ENCODE measurements around the gene DISC1. TPM values are rescaled to one million over a fixed set of nuclear protein-coding genes. Genes with fewer than 3 reads are reported as not detected.
A peak's percentile ranks its signal among the peaks of the same experiment; 100 is the strongest.
"Not testable (repeated sequence)": the region's sequence is repeated elsewhere in the genome, so short reads cannot be mapped to it uniquely, and the experiment has no call there.

The DISC1 gene
- total RNA-seq, 1 donor from 2014 or later, result 5.2 TPM

DNA sequence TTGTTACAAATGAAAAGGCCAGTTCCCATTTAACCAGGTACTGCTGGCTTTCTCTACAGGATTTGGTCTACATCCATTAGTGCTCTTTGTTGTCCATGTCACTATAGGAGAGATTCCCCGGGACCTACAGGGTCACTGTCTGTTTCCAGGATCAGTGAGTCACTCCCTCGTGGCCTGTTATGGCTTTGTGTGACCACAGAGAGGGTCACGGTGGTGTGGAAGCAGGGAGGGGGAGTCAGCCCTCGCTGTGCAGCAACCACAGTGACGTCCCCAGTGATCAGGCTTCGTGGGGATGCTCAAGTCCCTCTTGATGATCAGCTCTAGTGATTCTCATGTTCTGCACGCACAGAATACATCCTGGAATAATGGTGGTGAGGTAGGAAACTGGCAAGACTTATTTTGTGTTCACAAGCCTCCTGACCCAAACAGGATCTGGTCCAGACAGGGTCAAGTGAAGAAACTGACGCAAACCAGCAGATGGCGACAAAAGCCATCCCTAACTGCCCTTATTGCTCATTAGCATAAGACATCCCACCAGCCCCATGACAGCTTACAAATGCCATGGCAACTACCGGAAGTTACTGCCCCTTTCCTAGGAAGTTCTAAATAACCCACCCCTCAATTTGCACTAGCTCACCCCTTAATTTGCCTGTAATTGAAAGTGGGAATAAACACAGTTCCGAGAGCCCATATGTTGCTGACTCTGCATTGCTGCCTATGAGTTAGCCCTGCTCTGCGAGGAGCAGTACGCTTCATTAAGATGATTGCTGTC is 98.5 kb downstream of the DISC1 start:
- Mint-ChIP-seq H3K4me1 (ENCODE audit: low read depth) (peaks cover 4% of the 10 kb centered on the region), H3K36me3 (ENCODE audit: insufficient read depth) (no peaks in the 10 kb centered on the region), H3K9me3 (ENCODE audit: low read depth) (no peaks in the 10 kb centered on the region), H3K27me3 (no peaks in the 10 kb centered on the region), H3K27ac (no peak overlapping the region), H3K4me3 (ENCODE audit: low read depth) (no peak overlapping the region)
- TF ChIP-seq, protein P1, sequence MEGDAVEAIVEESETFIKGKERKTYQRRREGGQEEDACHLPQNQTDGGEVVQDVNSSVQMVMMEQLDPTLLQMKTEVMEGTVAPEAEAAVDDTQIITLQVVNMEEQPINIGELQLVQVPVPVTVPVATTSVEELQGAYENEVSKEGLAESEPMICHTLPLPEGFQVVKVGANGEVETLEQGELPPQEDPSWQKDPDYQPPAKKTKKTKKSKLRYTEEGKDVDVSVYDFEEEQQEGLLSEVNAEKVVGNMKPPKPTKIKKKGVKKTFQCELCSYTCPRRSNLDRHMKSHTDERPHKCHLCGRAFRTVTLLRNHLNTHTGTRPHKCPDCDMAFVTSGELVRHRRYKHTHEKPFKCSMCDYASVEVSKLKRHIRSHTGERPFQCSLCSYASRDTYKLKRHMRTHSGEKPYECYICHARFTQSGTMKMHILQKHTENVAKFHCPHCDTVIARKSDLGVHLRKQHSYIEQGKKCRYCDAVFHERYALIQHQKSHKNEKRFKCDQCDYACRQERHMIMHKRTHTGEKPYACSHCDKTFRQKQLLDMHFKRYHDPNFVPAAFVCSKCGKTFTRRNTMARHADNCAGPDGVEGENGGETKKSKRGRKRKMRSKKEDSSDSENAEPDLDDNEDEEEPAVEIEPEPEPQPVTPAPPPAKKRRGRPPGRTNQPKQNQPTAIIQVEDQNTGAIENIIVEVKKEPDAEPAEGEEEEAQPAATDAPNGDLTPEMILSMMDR (IDR thresholded peaks at IDR 0.05; ENCODE audit: unreplicated experiment), result peak; percentile 54
- DNase-seq (ENCODE audit: low spot score, unreplicated experiment), result no peak

DNA sequence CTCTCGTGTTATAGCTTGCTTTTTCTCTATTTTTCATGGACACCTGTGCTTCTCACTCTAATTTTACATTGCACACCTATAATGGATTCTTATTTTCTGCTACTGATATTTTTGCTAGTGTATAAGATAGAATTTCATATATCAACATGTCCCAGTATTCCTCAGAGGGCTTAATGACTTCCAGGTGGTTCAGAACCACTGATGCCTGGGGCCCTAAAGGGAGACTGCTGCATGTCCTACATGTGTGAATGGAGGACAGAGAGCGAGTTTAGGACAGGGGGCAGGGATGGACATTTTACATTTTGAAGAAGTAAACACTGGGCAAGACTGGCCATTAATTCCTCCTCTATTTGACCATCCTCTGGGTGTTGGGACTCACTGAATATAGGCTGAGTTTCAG is 100.6 kb downstream of the DISC1 start:
- no peak for DNase-seq (ENCODE audit: low spot score, unreplicated experiment)
- TF ChIP-seq, protein P1 (IDR thresholded peaks at IDR 0.05; ENCODE audit: unreplicated experiment), result no peak
- H3K4me3 Mint-ChIP-seq (ENCODE audit: low read depth), result no peak overlapping the region
- H3K9me3 Mint-ChIP-seq (ENCODE audit: low read depth), result no peaks in the 10 kb centered on the region
- H3K36me3 Mint-ChIP-seq (ENCODE audit: insufficient read depth), result no peaks in the 10 kb centered on the region
- H3K27me3 Mint-ChIP-seq, result no peaks in the 10 kb centered on the region
- H3K4me1 Mint-ChIP-seq (ENCODE audit: low read depth), result no peaks in the 10 kb centered on the region
- no peak overlapping the region for H3K27ac Mint-ChIP-seq

DNA sequence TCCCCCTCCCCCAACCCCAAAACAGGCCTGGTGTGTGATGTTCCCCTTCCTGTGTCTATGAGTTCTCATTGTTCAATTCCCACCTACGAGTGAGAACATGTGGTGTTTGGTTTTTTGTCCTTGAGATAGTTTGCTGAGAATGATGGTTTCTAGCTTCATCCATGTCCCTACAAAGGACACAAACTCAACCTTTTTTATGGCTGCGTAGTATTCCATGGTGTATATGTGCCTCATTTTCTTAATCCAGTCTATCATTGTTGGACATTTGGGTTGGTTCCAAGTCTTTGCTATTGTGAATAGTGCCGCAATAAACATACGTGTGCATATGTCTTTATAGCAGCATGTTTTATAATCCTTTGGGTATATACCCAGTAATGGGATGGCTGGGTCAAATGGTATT is 102.4 kb downstream of the DISC1 start:
- H3K27ac Mint-ChIP-seq; H3K36me3 Mint-ChIP-seq (ENCODE audit: insufficient read depth); H3K27me3 Mint-ChIP-seq; H3K9me3 Mint-ChIP-seq (ENCODE audit: low read depth); H3K4me3 Mint-ChIP-seq (ENCODE audit: low read depth); DNase-seq (ENCODE audit: low spot score, unreplicated experiment); H3K4me1 Mint-ChIP-seq (ENCODE audit: low read depth): not testable (repeated sequence)

DNA sequence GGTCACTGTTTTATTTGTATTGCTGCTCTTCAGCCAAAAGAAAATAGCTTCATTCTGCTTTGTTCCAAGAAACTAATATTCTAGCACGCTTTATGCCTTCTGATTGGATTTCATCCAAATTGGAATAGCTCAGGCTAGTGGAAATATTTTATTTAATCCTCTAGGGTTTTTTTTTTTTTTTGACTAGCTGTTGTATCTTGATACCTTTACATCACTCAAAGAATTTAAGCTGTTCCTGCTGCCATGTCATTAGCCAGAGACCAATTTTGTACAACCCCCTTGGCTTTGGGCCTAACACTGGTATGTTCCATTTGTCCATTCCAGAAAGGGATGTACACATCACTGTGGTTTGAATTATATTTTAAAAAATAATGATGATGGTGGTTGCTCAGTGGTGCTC is 103.0 kb downstream of the DISC1 start:
- TF ChIP-seq, protein P1 (IDR thresholded peaks at IDR 0.05; ENCODE audit: unreplicated experiment), result no peak
- H3K4me3 Mint-ChIP-seq (ENCODE audit: low read depth), result no peak overlapping the region

DNA sequence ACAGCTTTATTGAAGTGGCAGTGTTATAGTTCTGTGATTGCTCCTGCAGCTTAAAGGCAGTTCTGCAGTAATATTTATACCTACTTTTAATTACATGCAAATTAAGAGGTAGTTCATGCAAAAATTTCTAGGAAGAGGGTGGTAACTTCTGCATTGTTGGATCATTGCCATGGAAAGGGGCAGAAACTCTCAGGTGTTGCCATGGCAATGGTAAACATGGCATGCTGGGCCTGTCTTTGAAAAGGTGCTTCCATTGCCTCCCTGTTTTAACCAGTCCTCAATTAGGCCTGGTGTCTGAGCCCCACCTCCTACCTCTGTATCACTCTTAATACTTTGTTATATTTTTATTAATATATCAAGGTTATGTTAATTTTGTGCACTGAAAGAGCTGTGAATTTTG is 104.7 kb downstream of the DISC1 start:
- DNase-seq (ENCODE audit: low spot score, unreplicated experiment), result no peak
- Mint-ChIP-seq H3K27me3 (no peaks in the 10 kb centered on the region), H3K27ac (no peak overlapping the region), H3K9me3 (ENCODE audit: low read depth) (no peaks in the 10 kb centered on the region), H3K4me1 (ENCODE audit: low read depth) (no peaks in the 10 kb centered on the region), H3K4me3 (ENCODE audit: low read depth) (no peak overlapping the region), H3K36me3 (ENCODE audit: insufficient read depth) (no peaks in the 10 kb centered on the region)
- TF ChIP-seq, protein P1 (IDR thresholded peaks at IDR 0.05; ENCODE audit: unreplicated experiment), result no peak

More for the DNA sequence above, 103.0 kb downstream of the DISC1 start:
- Mint-ChIP-seq H3K36me3 (ENCODE audit: insufficient read depth) (no peaks in the 10 kb centered on the region), H3K27me3 (no peaks in the 10 kb centered on the region), H3K27ac (no peak overlapping the region), H3K9me3 (ENCODE audit: low read depth) (no peaks in the 10 kb centered on the region), H3K4me1 (ENCODE audit: low read depth) (no peaks in the 10 kb centered on the region)
- no peak for DNase-seq (ENCODE audit: low spot score, unreplicated experiment)

DNA sequence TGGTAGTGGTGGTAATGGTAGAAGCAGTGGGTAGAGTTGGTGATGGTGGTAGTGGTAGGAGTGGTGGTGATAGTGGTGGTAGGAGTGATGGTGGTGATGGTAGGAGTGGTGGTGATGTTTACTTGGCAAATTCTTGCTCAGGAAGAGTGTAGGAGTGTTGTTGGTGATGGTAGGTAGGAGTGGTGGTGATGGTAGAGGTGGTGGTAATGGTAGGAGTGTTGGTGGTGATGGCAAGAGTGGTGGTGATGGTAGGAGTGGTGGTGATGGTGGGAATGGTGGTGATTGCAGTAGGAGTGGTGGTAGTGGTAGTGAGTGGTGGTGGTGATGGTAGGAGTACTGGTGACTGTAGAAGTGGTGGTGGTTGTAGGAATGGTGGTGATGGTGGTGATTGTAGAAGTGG is 106.5 kb downstream of the DISC1 start:
- no peaks in the 10 kb centered on the region for H3K9me3 Mint-ChIP-seq (ENCODE audit: low read depth)

More for the DNA sequence above, 106.5 kb downstream of the DISC1 start:
- TF ChIP-seq, protein P1 (IDR thresholded peaks at IDR 0.05; ENCODE audit: unreplicated experiment), result no peak
- no peak overlapping the region for H3K27ac Mint-ChIP-seq
- DNase-seq (ENCODE audit: low spot score, unreplicated experiment), result no peak
- H3K27me3 Mint-ChIP-seq, result no peaks in the 10 kb centered on the region
- H3K4me1 Mint-ChIP-seq (ENCODE audit: low read depth), result no peaks in the 10 kb centered on the region
- H3K36me3 Mint-ChIP-seq (ENCODE audit: insufficient read depth), result no peaks in the 10 kb centered on the region
- H3K4me3 Mint-ChIP-seq (ENCODE audit: low read depth), result no peak overlapping the region

Data from progenitor cell of endocrine pancreas (in vitro differentiated cells).